Motor neuron (in vitro differentiated cells): ENCODE data around the gene BABAM2. TPM values are rescaled to one million over a fixed set of nuclear protein-coding genes. Genes with fewer than 3 reads are reported as not detected.

Experiments used
- ATAC-seq, 8 experiments: fragments of 200-7000 bp; cut with Tn5 transposase; replicated peaks in 6 of 8; 2 replicates each; pipeline ENCODE4 v1.8.0; 2021; ENCODE audit warnings: mild to moderate bottlenecking in 8 of 8, moderate library complexity in 8 of 8
- H3K27ac ChIP-seq, 2 donors: fragments of 250-450 bp; sonication (Bioruptor Pico); 2 replicates each; pipeline ENCODE4 v1.9.0; 2021; ENCODE audit warnings: antibody characterized with exemption in 2 of 2, mild to moderate bottlenecking in 2 of 2, moderate library complexity in 1 of 2
- H3K4me1 ChIP-seq, 2 donors: fragments of 250-450 bp; sonication (Bioruptor Pico); replicated peaks in 1 of 2; 2 replicates each; pipeline ENCODE4 v1.6.1; 2021; ENCODE audit warnings: antibody characterized with exemption in 2 of 2, mild to moderate bottlenecking in 2 of 2, moderate library complexity in 1 of 2
- H3K4me3 ChIP-seq, 5 donors: fragments of 250-450 bp; sonication (Bioruptor Pico); 2 replicates each; pipeline ENCODE4 v1.9.0; 2021; ENCODE audit warnings: antibody characterized with exemption in 5 of 5, mild to moderate bottlenecking in 5 of 5, moderate library complexity in 4 of 5
- WGBS, 10 experiments: fragments of 450-650 bp; shearing (Covaris generic); methylation state at CpG; one replicate each; pipeline ENCODE4 v1.0.0; 2022; 5-methylcytosine and 5-hydroxymethylcytosine counted together
- in situ Hi-C, 9 experiments: fragments of 400-800 bp; cut with MboI; loops; one replicate each; pipeline ENCODE4 v1.15.0; 2021; ENCODE audit warnings: low sequenced_read_pairs in 9 of 9, low pct_unique_long_range_greater_than_20kb in 2 of 9; ENCODE audit not compliant: unreplicated experiment in 9 of 9
- total RNA-seq, 8 experiments: library from RNA; unstranded; fragments of 300-600 nt; gene quantifications; 2 replicates each; pipeline versions ENCODE4 v1.2.3 to v1.2.4, GENCODE V29; 2022

BABAM2 gene
- total RNA-seq, 8 experiments from 2014 or later, result 16.4 to 110 (median 36.4) TPM

DNA sequence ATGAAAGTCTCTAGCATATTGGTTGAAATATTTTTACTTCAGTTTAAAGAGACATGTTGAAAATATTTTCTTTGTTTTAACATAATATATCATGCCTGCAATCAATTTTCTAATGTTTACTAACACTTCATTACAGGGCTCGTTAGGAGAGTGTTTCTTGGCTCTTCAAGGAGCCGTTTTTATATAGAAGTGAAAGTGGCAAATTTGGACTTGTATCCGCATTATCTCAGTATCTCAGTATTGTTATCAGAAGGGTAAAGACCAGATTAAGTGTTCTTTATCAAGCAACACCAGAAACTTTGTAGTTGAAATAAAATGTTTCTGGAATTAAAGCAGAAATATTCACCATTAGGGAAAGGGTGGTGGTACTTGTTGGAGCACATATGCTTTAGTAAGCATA lies 97.8 kb downstream of the BABAM2 start:
- no peak overlapping the region for H3K27ac ChIP-seq
- WGBS, 10 experiments, result 17 to 96% (median 83%) methylated on average over 1 to 3 of the region's 3 CpGs; no CpG with 5 or more reads in 2 of the 10 experiments
- H3K4me1 ChIP-seq, result no peaks in the 10 kb centered on the region
- in situ Hi-C loops, result no loop called here
- H3K4me3 ChIP-seq, result no peak overlapping the region
- ATAC-seq, result no peak

DNA sequence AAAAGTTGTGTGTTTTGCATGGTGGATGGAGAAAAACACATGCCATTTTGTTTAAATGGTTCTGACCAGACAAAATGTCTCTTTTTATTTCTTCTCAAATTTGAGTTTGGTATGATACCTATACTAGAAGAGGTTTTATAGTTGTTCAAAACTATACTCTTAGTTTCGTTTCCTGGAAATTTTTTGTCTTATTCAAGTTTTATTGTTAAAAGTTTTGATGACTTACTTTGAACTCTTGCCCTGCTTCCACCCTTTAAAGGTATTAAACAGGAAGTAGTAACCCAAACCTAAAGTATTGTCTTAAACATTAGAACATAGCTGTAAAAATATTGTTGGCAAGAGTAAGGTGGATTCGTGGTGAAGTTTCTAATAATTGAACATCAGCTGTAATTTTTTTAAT lies 98.2 kb downstream of the BABAM2 start:
- no peak overlapping the region for H3K27ac ChIP-seq
- H3K4me1 ChIP-seq, result no peaks in the 10 kb centered on the region
- in situ Hi-C loops, result no loop called here
- H3K4me3 ChIP-seq, result no peak overlapping the region
- ATAC-seq, result no peak
- WGBS, 10 experiments, result 60 to 94% (median 83%) methylated on average over 1 to 2 of the region's 2 CpGs

DNA sequence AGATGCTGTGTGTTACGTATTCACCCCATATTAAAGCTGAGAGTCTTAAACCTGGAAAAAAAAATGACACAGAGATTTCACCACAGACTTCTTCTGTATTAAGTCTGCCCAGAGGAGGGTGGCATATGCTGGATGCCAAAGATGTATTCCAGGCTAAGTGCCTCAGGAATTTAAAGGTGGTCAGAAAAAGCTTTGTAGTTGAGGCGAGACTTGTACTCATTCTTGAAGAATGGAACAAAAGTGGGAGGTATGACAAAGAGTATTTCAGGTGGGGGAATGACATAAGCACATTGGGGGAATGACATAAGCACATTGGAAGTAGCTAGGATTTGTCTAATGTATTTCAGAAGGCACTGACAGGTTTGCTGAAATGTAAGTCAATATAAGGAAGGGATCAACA lies 98.6 kb downstream of the BABAM2 start:
- no peak overlapping the region for H3K27ac ChIP-seq
- H3K4me3 ChIP-seq, result no peak overlapping the region
- 67 to 100% (median 100%) methylated on average over 1 to 2 of the region's 2 CpGs; no CpG with 5 or more reads in 2 of the 10 experiments for WGBS, 10 experiments
- in situ Hi-C loops, result no loop called here
- no peak for ATAC-seq
- no peaks in the 10 kb centered on the region for H3K4me1 ChIP-seq

DNA sequence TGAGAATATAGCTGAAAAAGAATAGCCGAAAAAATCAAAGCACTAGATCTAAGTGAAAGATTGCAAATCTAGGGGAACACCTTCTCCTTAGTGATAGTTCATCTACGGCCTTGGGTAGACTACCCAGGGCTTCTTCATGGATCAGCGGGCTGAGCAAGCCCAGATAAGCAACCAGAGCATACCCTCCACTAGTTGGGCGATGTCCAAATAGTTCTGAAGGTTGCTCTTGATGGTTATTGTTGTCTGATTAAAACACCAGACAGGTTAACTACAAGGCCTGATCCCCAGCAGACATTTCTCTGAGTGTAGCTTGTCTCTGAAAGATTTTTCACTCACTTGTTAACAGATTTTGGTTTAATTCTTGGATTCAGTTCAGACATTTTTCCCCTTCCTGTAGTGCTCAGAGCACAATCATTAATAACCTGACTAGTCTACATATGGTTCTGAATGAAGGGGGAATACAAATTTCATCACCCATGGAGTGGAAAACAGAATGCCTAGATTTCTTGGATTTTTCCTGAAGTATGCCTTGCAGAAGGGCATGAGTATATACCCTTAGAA lies 99.6 kb downstream of the BABAM2 start:
- WGBS, 10 experiments, result 86 to 100% (median 100%) methylated on average over 1 to 4 of the region's 4 CpGs; no CpG with 5 or more reads in 1 of the 10 experiments
- H3K4me3 ChIP-seq, result no peak overlapping the region
- ATAC-seq, result no peak
- H3K4me1 ChIP-seq, result no peaks in the 10 kb centered on the region
- H3K27ac ChIP-seq, result no peak overlapping the region
- in situ Hi-C loops, result no loop called here

DNA sequence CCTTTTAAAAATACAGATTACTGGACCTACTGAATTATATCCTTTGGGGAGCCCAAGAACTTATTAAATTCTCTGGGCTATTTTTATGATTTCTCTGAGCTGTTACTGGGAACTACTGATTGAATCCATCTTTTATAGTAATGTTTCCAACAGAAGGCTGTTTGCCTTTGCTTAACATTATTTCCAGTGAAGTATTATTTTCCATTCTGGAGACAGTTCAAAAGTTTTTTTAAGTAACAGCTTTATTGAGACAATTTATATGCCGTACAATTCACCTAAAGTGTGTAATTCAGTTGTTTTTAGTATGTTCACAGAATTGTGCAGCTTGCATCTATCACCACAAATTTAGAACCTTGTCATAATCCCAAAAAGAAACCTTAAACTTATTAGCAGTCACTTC lies 100.6 kb downstream of the BABAM2 start:
- no peaks in the 10 kb centered on the region for H3K4me1 ChIP-seq

DNA sequence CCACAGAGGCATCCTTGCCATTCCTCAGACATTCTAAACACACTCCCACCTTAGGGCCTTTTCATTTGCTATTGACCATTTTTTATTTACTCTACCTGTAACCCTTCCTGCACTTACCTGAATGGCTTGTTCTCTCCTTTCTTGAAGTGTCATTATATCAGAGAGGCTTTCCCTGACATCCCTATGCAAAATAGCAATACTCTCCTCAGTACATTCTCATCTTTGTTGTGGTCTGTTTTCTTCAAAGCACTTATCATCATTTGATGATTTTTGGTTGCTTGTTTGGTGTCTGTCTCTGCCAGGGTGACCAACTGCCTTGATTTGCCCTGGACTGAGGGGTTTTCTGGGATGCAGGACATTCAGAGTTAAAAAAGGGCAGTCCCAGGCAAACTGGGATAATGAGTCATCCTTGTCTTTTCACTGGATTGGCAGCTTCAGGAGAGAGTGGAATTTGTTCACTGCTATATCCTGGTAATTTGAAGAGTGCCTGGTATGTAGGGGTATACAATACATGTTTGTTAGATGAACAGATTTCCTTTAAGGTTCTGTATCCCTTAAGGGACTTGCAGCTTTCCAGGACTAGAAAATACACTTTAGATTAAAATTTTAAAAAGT lies 102.4 kb downstream of the BABAM2 start:
- H3K4me3 ChIP-seq, result no peak overlapping the region
- no peaks in the 10 kb centered on the region for H3K4me1 ChIP-seq
- in situ Hi-C loops, result no loop called here
- H3K27ac ChIP-seq, result no peak overlapping the region
- ATAC-seq, result peak in 3 of 8 experiments; percentile 86 to 89 (median 87)

More for the DNA sequence above, 100.6 kb downstream of the BABAM2 start:
- in situ Hi-C loops, result no loop called here
- H3K4me3 ChIP-seq, result no peak overlapping the region
- WGBS, 10 experiments, result 33 to 100% (median 79%) methylated on average over 1 of the region's 1 CpG; no CpG with 5 or more reads in 2 of the 10 experiments
- no peak overlapping the region for H3K27ac ChIP-seq
- no peak for ATAC-seq

DNA sequence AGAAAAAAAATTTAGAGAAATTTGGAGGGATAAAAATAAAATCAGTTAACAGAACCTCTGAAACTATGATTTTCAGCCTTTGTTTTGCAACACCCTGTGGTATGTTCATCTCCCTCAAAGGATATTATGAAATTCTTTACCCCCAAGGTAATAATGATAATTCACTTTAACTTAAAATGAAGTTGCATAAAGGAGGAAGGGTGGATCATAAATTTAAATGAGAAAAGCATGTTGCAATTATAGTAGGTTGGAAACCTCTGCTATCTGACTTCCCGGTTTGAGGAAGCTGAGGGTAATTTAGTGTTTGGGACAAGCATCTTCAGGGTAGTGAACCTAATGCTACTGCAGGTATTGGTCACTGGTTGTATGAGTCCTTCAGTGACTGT lies 102.9 kb downstream of the BABAM2 start:
- 0 to 100% (median 67%) methylated on average over 1 of the region's 1 CpG; no CpG with 5 or more reads in 3 of the 10 experiments for WGBS, 10 experiments
- no peak overlapping the region for H3K27ac ChIP-seq

DNA sequence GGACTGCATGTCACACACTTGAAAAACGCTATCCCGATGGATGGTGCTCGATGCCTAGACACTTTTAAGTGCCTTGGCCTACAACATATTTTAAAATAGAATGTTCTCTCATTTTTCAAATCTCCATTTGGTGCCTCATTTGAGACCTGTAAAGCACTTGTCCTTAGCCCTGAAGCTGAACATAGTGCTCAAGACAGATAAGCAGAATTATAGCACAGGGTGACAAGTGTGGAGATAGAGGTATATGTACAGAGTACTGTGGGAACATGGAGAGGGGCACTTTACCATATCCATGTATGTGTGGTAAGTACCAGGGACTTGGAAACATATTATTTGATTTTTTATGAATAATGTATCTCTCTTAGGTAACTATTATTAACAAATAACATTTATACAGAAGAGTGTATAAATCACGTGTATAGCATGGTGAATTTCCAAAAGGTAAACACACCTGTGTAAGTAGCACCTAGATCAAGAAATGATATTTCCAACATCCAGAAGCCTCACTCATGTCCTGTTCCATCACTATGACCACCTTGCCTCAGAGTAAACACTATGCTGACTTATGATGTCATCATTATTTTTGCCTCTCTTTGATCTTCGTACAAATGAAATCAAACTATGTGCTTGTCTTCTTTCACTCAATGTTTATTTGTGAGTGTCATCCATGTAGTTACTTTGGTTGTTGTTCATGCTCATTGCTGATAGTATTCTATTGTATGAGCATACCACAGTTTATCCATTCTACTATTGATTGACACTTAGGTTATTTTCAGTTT lies 103.6 kb downstream of the BABAM2 start:
- ATAC-seq, result no peak

More for the DNA sequence above, 102.9 kb downstream of the BABAM2 start:
- ATAC-seq, result peak in 3 of 8 experiments; percentile 56 to 80 (median 64)
- no peak overlapping the region for H3K4me3 ChIP-seq
- H3K4me1 ChIP-seq, result no peaks in the 10 kb centered on the region
- in situ Hi-C loops, result no loop called here

DNA sequence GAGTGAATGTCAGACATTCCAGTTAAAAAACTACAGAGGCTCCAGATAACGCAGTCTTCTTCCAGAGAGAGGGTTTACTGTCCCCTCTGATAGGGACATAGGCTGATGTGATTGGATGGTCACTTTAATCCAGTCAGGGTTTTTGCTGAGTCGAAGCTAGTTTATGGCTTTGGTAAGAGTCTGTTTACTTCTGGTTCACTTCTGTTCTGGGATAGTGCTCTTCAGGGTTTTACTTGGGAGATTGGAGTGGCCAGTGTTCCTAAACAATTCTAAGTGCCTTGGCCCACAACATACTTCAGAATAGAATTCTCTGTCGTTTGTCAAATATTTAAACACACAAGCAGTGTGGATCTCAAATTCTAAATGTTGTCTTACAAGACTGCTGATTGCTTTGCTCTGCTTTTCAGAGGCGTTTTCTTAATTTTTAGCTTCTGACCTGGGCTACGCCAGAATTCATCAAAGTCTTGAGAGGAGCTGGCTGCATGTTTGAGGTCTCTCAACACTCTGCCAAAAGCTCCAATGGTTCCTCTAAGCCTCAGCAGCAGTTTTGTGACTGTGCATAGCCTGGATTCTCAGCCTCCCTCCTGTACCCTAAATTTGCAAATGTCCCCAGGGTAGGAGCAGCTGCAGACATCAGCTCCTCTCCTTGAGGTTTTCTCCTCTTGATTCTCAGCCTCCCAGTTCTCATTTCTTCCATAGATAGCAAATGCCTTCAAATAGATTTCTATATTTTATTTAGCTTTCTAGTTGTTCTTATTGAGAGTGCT lies 105.8 kb downstream of the BABAM2 start:
- Histone ChIP-seq H3K4me3 (no peak overlapping the region), H3K4me1 (no peaks in the 10 kb centered on the region), H3K27ac (no peak overlapping the region)
- 10 to 100% (median 81%) methylated on average over 1 to 5 of the region's 5 CpGs; no CpG with 5 or more reads in 1 of the 10 experiments for WGBS, 10 experiments
- ATAC-seq, result peak in 2 of 8 experiments; percentile 26 to 66
- in situ Hi-C loops, result no loop called here

More for the DNA sequence above, 103.6 kb downstream of the BABAM2 start:
- no peak overlapping the region for H3K4me3 ChIP-seq
- no peaks in the 10 kb centered on the region for H3K4me1 ChIP-seq
- 79 to 100% (median 98%) methylated on average over 1 to 5 of the region's 5 CpGs for WGBS, 10 experiments
- H3K27ac ChIP-seq, result no peak overlapping the region
- in situ Hi-C loops, result no loop called here

DNA sequence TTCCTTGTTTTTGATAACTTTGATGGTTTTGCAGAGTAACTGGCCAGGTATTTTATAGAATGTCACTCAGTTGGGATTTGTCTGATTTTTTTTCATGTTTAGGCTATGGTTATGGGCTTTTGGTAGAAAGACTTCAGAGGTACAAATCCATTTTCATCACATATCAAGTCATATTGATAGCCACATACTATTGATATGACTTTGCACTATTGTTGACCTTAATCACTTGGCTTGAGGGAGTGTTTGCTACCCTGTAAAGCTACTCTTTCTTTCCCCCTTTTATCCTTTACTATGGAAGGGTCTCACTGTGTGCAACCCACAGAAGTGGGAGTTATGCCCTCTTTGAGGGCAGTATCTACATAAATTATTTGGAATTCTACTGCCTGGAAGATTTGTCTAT lies 109.8 kb downstream of the BABAM2 start:
- no peak for ATAC-seq
- in situ Hi-C loops, result no loop called here
- no peaks in the 10 kb centered on the region for H3K4me1 ChIP-seq
- H3K4me3 ChIP-seq, result no peak overlapping the region
- no peak overlapping the region for H3K27ac ChIP-seq

DNA sequence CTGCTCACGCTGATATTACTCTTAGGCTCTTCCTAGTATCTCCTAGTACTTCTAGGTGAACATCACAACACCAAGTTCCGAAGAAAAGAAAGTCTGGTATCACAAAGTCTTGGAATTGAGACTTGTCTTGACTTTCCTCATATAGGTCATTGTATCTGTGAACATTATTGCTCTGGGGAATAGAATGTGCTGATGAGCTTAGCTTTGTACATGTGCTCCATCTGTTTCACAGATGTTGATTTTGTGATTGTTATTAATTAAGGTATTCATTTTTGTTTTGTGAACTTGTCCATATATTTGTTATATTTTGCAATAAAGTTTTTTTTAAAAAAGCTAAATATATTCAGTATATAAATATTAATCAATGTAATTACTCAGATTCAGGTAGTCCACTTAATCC lies 111.7 kb downstream of the BABAM2 start:
- Histone ChIP-seq H3K4me1 (no peaks in the 10 kb centered on the region), H3K27ac (no peak overlapping the region), H3K4me3 (no peak overlapping the region)
- in situ Hi-C loops, result no loop called here
- peak in 1 of 8 experiments; percentile 16 for ATAC-seq
- WGBS, 10 experiments, result 60 to 100% (median 100%) methylated on average over 1 to 2 of the region's 2 CpGs; no CpG with 5 or more reads in 2 of the 10 experiments

DNA sequence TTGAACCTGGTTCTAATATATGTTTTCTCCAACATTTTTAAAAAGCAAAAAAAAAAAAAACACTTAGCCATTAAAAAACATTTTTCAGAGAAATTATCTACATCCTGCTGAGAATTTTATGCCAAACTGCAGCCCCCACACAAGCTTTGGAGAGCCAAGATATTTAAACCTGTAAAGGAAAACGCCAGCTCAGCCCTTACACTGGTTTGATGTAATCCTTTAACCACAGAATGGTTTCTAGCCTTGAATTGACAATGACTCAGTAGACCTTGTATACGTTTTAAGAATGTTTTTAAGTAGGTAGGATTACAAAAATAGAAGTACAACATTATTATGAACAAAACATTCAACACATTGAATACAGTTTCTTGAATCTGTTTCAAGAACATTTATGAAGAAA lies 113.6 kb downstream of the BABAM2 start:
- no peak for ATAC-seq
- in situ Hi-C loops, result no loop called here
- no peak overlapping the region for H3K27ac ChIP-seq
- H3K4me3 ChIP-seq, result no peak overlapping the region
- H3K4me1 ChIP-seq, result no peaks in the 10 kb centered on the region
- WGBS, 10 experiments, result 0 to 100% (median 70%) methylated on average over 1 to 2 of the region's 2 CpGs; no CpG with 5 or more reads in 2 of the 10 experiments

DNA sequence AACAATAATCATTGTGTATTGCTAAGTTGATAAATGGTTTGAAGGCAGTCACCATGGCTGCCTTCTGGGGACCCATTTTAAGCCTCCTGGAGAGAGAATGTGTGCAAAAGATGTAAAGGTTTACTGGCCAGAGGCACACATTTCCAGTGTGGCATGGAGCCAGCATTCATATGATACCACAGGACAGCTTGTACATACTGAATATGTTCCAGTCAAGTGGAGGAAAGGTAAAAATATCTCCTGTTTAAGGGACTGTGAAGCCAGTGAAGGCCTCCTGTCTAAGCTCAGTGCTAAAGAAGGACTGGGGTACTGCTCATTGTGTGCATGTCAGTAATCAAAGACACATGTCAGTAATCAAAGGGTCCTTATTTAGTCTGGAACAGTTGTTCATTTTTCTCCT lies 119.2 kb downstream of the BABAM2 start:
- H3K27ac ChIP-seq, result no peak overlapping the region
- peaks cover 0 to 3% of the 10 kb centered on the region in 2 donors for H3K4me1 ChIP-seq
- in situ Hi-C loops, result no loop called here
- no peak overlapping the region for H3K4me3 ChIP-seq
- ATAC-seq, result peak in 2 of 8 experiments; percentile 33 to 49
